Naive thymus-derived CD8-positive, alpha-beta T cell (primary cell): ENCODE measurements around the gene SCYGR3. TPM values are rescaled to one million over a fixed set of nuclear protein-coding genes. Genes with fewer than 3 reads are reported as not detected.

Experiments
- ATAC-seq, 2 donors: fragments of 150-1000 bp; cut with Tn5 transposase in 1 of 2; sonication (Bioruptor Pico), chemical (Tn5 transposase) in 1 of 2; 1 replicate in 1 of 2; 2 replicates in 1 of 2; pipeline ENCODE4 v1.10.0; 2021; ENCODE audit warnings: mild to moderate bottlenecking in 2 of 2, moderate library complexity in 2 of 2
- POLR2A ChIA-PET: fragments of 350-600 bp; sonication (Branson Sonifier 250); formaldehyde crosslinking; loops from one replicate; lab custom pipeline; 2021; ENCODE audit warnings: antibody characterized with exemption; lab: Charles Lee
- DNase-seq, 10 donors: peaks; one replicate each; pipeline versions ENCODE4 v3.0.0 to v3.0.0-alpha.2; 2020 to 2022
- H3K27ac Mint-ChIP-seq, 10 donors: one replicate each; pipeline ENCODE4 v1.8.0; 2020 to 2022; ENCODE audit warnings: mild to moderate bottlenecking in 10 of 10, mixed read lengths in 10 of 10, moderate library complexity in 4 of 10, inconsistent platforms in 1 of 10
- H3K27me3 Mint-ChIP-seq, 5 donors: one replicate each; pipeline ENCODE4 v1.8.0; 2021 to 2022; ENCODE audit warnings: mixed read lengths in 5 of 5
- H3K36me3 Mint-ChIP-seq, 3 donors: one replicate each; pipeline ENCODE4 v1.8.0; 2020 to 2022; ENCODE audit warnings: mixed read lengths in 3 of 3, mild to moderate bottlenecking in 2 of 3, inconsistent platforms in 1 of 3
- H3K4me1 Mint-ChIP-seq, 4 donors: one replicate each; pipeline ENCODE4 v1.8.0; 2021 to 2022; ENCODE audit warnings: mixed read lengths in 4 of 4
- H3K4me3 Mint-ChIP-seq, 10 donors: one replicate each; pipeline ENCODE4 v1.8.0; 2020 to 2022; ENCODE audit warnings: mild to moderate bottlenecking in 10 of 10, mixed read lengths in 10 of 10, moderate library complexity in 6 of 10, inconsistent platforms in 1 of 10
- H3K9me3 Mint-ChIP-seq, 9 donors: one replicate each; pipeline ENCODE4 v1.8.0; 2020 to 2022; ENCODE audit warnings: mixed read lengths in 9 of 9, mild to moderate bottlenecking in 3 of 9, inconsistent platforms in 1 of 9, moderate library complexity in 1 of 9
- polyA plus RNA-seq, 3 donors: library from polyadenylated mRNA; unstranded; fragments of 300-500 nt; fragmentation: Illumina TruSeq; gene quantifications; one replicate each; pipeline ENCODE4 v1.2.3, GENCODE V29; 2021
- total RNA-seq, 8 experiments: library from RNA in 2 of 8; stranded (reverse) in 2 of 8; gene quantifications; one replicate each; pipeline ENCODE4 v1.2.3 and lab custom pipeline; 2021 to 2026

The SCYGR3 gene
- total and polyA plus RNA-seq, 5 experiments from 2014 or later, result not detected

DNA sequence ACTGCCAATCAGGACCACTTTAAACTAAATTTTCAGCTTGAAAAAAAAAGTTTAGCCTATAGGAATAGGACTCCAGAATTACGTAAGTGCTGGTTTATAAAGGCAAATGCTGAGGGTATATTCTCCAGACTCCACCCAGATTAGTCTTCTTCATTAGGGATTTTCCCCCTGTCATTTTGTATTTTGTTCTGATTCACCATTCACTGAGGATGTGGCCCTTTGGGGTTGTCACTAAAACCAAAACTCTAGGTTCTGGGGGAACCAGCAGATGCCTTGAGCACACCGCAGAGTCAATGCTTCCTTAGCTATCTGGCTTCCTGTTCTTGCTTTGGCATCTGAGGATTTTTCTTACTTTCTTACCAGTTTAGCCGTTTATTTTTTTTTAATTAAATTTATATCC, 13.1 kb upstream of the SCYGR3 start:
- POLR2A ChIA-PET, result no interaction called here

DNA sequence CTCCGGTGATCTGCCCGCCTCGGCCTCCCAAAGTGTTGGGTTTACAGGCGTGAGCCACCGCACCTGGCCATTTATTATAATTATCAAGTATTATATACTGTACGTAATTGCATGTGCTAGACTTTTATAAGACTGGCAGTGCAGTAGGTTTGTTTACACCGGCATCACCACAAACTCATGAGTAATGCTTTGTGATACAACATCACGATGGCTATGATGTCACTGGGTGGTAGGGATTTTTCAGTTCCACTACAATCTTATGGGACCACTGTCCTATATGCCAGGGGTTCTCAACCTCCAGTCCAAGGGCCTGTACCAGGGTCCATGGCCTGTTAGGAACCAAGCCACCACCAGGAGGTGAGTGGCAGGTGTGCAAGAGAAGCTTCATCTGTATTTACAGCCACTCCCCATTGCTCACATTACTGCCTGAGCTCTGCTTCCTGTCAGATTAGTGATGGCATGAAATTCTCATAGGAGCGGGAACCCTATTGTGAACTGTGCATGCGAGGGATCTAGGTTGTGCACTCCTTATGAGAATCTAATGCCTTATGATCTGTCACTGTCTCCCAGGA, 12.0 kb upstream of the SCYGR3 start:
- peaks cover 0 to 2% (median 0%) of the 10 kb centered on the region in 9 donors for H3K9me3 Mint-ChIP-seq
- H3K27ac Mint-ChIP-seq, result no peak overlapping the region
- POLR2A ChIA-PET, result no interaction called here
- no peaks in the 10 kb centered on the region for H3K36me3 Mint-ChIP-seq
- peaks cover 7 to 13% (median 12%) of the 10 kb centered on the region in 5 donors for H3K27me3 Mint-ChIP-seq
- no peak overlapping the region for H3K4me3 Mint-ChIP-seq
- H3K4me1 Mint-ChIP-seq, result no peaks in the 10 kb centered on the region
- DNase-seq (no peak), ATAC-seq (no peak)

More for the DNA sequence above, 13.1 kb upstream of the SCYGR3 start:
- H3K27ac Mint-ChIP-seq, result no peak overlapping the region
- DNase-seq (no peak), ATAC-seq (no peak)
- H3K9me3 Mint-ChIP-seq, result peaks cover 0 to 2% (median 0%) of the 10 kb centered on the region in 9 donors
- H3K27me3 Mint-ChIP-seq, result peaks cover 7 to 14% (median 12%) of the 10 kb centered on the region in 5 donors
- no peak overlapping the region for H3K4me3 Mint-ChIP-seq
- no peaks in the 10 kb centered on the region for H3K4me1 Mint-ChIP-seq
- H3K36me3 Mint-ChIP-seq, result no peaks in the 10 kb centered on the region

DNA sequence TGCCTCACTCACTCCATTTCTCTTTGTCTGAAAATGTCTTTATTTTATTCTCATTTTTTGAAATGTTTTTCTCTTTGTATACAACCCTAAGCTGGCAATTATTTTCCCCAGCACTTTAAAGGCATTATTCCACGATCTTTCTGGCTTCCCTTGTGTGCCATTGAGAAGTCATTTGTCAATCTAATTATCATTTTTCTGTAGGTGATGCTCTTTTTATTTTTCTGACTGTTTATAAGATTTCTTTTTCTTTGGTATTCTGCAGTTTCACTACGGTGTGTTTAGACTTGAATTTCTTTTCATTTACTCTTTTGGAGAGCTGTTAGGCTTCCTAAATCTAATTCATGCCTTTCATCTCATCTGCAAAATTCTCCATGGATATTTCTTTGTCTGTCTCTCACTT, 10.8 kb upstream of the SCYGR3 start:
- DNase-seq, result no peak
- peaks cover under 1 to 12% (median 3%) of the 10 kb centered on the region in 5 donors for H3K27me3 Mint-ChIP-seq
- no peak overlapping the region for H3K4me3 Mint-ChIP-seq
- ATAC-seq, result no peak
- no peaks in the 10 kb centered on the region for H3K36me3 Mint-ChIP-seq
- H3K27ac Mint-ChIP-seq, result peak overlapping the region in 1 of 10 donors; percentile 7
- POLR2A ChIA-PET, result no interaction called here
- no peaks in the 10 kb centered on the region for H3K4me1 Mint-ChIP-seq
- peaks cover 0 to 2% (median 0%) of the 10 kb centered on the region in 9 donors for H3K9me3 Mint-ChIP-seq

DNA sequence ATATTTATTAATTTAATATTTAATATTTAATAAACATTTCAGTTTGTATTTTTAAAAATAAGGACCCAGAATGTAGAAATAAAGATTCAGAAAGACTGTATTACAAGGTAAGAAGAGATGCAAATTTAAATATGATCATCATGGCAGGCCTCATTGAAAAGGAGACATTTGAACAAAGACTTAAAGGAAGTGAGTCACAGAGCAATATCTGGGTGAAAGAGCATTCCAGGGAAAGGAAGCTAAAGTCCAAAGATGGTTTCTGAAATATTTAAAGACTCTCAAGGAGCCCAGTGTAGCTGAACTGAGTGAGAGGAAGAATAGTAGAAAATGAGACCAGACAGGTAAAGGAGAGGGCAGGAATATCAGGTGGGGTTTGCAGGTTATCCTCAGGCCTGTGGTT, 8.6 kb upstream of the SCYGR3 start:
- H3K27me3 Mint-ChIP-seq, result peaks cover 0 to 8% (median 3%) of the 10 kb centered on the region in 5 donors
- ATAC-seq (no peak), DNase-seq (no peak)
- no peaks in the 10 kb centered on the region for H3K36me3 Mint-ChIP-seq
- no peak overlapping the region for H3K27ac Mint-ChIP-seq
- no peaks in the 10 kb centered on the region for H3K4me1 Mint-ChIP-seq
- H3K9me3 Mint-ChIP-seq, result peaks cover 0 to 4% (median 0%) of the 10 kb centered on the region in 9 donors
- POLR2A ChIA-PET, result no interaction called here
- no peak overlapping the region for H3K4me3 Mint-ChIP-seq

DNA sequence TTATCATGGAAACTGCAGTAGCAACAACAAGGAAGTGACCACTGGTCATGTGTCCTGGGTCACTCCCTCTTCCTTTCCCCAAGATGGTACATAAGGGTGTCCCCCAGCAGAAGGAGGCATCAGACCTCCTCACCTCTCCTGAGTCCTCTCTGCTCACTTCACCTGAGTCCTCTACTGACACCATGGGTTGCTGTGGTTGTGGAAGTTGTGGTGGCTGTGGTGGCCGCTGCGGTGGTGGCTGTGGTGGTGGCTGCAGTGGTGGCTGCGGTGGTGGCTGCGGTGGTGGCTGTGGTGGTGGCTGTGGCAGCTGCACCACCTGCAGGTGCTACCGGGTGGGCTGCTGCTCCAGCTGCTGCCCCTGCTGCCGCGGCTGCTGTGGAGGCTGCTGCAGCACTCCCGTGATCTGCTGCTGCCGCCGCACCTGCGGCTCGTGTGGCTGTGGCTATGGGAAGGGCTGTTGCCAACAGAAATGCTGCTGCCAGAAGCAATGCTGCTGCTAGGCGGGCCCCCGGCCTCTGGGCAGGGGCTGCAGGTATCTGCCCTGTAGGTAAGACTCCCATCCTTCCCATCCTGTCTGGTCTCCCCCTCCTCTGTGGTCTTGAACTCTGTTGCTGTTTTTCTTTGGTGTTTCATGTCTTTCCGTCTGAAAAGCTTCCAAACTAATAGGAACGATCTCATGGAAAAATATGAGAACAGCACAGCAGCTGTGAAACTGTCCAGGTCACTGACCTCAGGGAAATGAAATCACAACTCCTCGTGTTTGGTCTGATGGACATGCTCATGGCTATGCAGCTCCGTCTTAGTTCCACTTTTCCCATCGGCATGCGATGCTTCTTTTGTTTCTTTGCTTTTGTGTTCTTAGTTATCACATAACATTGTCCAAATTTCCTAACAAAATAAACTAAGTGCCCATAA, 2.9 kb upstream of the SCYGR3 start, which contains the start of gene SCYGR4:
Gene SCYGR4 (plus strand): TSS at position 183 of the 915 bp plus-strand sequence. CDS start 0 bp downstream, at position 183.
- no peak within 1 kb of the TSS for H3K4me3 Mint-ChIP-seq
- peaks cover 0 to 2% (median 0%) of the 10 kb centered on the region in 9 donors for H3K9me3 Mint-ChIP-seq
- POLR2A ChIA-PET, result no interaction called here
- peak within 1 kb of the TSS in 1 of 10 donors; percentile 13 for H3K27ac Mint-ChIP-seq
- no peak for DNase-seq
- no peaks in the 10 kb centered on the region for H3K36me3 Mint-ChIP-seq
- ATAC-seq, result no peak
- H3K4me1 Mint-ChIP-seq, result no peaks in the 10 kb centered on the region
- H3K27me3 Mint-ChIP-seq, result peaks cover 7 to 24% (median 15%) of the 10 kb centered on the region in 5 donors

DNA sequence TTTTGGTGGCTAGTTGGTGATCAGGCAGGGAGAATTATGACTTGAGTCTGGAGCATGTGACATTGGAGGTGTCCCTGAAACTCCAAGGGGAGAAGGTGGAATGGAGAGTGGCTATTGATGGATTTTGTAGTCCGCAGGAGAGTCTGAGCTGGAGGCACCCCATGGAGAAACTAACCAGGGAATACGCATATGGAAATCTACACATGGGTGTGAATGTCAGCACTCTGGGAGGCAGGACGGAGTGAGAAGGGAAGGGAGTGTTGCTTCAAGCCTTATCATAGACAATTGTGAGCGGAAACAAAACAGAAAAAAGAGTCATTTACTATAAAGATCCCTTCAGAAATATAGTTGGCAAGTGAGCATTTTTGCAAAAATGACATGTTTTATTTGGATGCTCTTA, 2.0 kb upstream of the SCYGR3 start:
- DNase-seq (no peak), ATAC-seq (no peak)
- peak overlapping the region in 1 of 10 donors; percentile 13 for H3K27ac Mint-ChIP-seq
- POLR2A ChIA-PET, result no interaction called here
- H3K4me3 Mint-ChIP-seq, result no peak overlapping the region
- no peaks in the 10 kb centered on the region for H3K4me1 Mint-ChIP-seq
- H3K36me3 Mint-ChIP-seq, result no peaks in the 10 kb centered on the region
- H3K9me3 Mint-ChIP-seq, result peaks cover 0 to 2% (median 0%) of the 10 kb centered on the region in 9 donors
- peaks cover 13 to 34% (median 23%) of the 10 kb centered on the region in 5 donors for H3K27me3 Mint-ChIP-seq

DNA sequence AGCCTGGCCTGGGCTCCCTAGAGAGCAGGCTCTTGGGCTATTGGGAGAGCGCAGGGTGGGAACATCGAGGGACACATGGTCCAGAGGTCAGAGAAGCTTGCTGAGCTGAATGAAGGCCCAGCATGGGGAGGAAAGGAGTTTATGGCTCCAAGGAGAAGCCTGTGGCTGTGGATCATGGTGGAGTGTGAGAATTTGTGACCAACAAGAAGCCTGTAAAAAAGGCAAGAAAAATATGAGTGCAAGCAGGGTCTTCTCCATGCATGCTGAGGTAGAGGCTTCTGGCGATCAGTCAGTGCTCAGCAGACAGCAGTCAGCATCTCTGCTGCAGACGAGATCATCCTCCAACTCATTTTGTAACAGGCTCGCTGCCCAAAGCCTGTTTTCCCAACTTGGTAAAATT, 1.3 kb upstream of the SCYGR3 start:
- ATAC-seq (no peak), DNase-seq (no peak)
- Mint-ChIP-seq H3K9me3 (peaks cover 0 to 2% (median 0%) of the 10 kb centered on the region in 9 donors), H3K4me3 (no peak overlapping the region), H3K27me3 (peaks cover 14 to 37% (median 23%) of the 10 kb centered on the region in 5 donors), H3K27ac (peak overlapping the region in 1 of 10 donors; percentile 2), H3K4me1 (no peaks in the 10 kb centered on the region), H3K36me3 (no peaks in the 10 kb centered on the region)
- POLR2A ChIA-PET, result no interaction called here

DNA sequence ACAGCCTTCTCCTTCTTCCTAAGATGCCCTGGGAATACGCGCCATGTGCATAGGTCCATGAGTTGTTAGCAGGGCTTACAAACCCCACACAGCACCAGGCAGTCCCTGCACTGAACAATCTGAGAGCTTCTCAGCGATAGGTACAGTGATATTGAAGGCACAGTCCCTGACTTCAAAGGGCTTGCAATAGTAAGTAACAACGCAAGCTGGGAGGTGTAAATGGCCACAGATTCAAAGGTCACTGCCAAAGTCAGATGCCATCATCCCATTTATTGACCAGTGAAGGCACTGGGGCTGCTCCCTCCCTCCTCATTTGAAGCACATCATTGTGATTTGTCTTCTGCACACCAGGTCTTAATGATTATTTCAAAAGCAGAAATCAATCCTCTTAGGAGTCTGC, 541 bp upstream of the SCYGR3 start:
- Mint-ChIP-seq H3K4me3 (no peak overlapping the region), H3K9me3 (peaks cover 0 to under 1% (median 0%) of the 10 kb centered on the region in 9 donors), H3K27me3 (peaks cover 13 to 39% (median 26%) of the 10 kb centered on the region in 5 donors), H3K27ac (no peak overlapping the region), H3K4me1 (peaks cover 0 to 1% (median 0%) of the 10 kb centered on the region in 4 donors), H3K36me3 (no peaks in the 10 kb centered on the region)
- ATAC-seq (no peak), DNase-seq (no peak)
- POLR2A ChIA-PET, result no interaction called here

DNA sequence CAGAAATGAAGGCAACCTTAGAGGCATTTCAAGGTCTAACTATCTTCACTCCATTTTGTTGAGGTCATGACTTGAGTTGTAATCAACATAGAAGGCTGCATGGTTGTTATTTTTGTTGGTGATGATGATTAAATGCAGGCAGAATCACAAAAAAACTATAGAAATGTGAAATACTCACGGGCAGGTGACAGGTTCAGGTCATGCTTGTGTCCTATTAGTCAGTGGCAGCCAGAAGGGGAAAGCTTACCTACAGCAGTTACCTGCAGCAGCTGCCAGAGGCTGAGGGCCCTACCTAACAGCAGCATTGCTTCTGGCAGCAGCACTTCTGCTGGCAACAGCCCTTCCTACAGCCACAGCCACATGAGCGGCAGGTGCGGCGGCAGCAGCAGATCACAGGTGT, 394 bp downstream of the SCYGR3 start:
- Mint-ChIP-seq H3K4me3 (no peak overlapping the region), H3K9me3 (no peaks in the 10 kb centered on the region), H3K27me3 (peaks cover 13 to 41% (median 27%) of the 10 kb centered on the region in 5 donors), H3K36me3 (no peaks in the 10 kb centered on the region), H3K27ac (no peak overlapping the region), H3K4me1 (peaks cover 0 to 3% (median 2%) of the 10 kb centered on the region in 4 donors)
- no peak for DNase-seq
- no peak for ATAC-seq
- POLR2A ChIA-PET, result no interaction called here

DNA sequence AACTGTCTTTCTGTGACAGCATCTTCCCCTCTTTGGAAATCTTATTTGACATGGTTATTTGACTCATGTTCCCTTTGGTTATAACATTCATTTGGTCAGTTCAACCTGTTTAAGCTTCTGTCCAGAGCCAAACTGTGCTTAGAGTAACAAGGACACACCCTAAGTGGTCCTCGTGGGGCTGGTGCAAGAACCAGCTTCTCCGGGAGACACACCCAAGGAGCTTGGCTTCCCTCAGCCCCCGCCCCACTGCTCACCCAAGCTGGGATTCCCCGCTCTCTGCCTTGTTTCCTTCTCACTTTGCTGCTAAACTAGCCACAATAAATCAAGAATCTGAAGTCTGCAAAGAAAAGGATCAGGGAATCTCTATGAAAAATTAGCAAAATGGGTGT, 1.4 kb downstream of the SCYGR3 start:
- H3K9me3 Mint-ChIP-seq, result no peaks in the 10 kb centered on the region
- no peaks in the 10 kb centered on the region for H3K36me3 Mint-ChIP-seq
- H3K4me3 Mint-ChIP-seq, result no peak overlapping the region
- ATAC-seq (no peak), DNase-seq (no peak)
- peaks cover 6 to 13% (median 10%) of the 10 kb centered on the region in 4 donors for H3K4me1 Mint-ChIP-seq
- POLR2A ChIA-PET, result no interaction called here
- H3K27me3 Mint-ChIP-seq, result peaks cover 13 to 38% (median 27%) of the 10 kb centered on the region in 5 donors
- no peak overlapping the region for H3K27ac Mint-ChIP-seq

DNA sequence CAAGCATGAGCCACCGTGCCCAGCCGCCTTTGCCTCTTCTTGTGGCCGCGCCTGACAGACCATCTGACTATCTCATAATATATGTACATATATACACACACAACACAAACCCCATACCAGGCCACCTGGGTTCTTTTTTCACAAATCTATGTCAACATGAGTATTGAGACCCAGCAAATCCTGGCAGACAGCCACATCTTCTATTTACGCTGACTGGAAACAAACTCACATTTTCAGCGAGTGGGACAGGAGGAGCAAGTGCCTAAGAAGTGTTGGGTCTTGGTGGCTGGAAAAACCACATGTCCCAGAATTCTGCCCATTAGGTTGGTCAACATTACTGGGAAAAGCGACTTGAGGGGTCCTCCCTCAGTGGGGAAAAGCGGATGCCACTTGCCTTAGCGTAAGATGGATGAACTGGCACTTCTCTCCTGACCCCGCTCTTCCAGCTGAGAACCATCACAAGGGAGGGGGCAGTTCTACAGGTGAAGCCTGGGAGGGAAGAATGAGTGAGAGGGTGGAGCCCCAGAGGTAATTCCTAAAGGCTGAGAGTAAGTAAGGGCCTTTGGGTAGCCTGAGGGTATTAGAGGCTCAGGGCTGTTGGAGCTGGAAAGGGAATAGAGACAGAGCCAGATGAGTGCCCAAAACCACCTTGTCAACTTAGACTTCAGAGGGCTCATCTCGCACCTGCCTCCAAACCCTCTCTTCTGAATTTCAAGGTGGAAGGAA, 1.9 kb downstream of the SCYGR3 start:
- Mint-ChIP-seq H3K36me3 (no peaks in the 10 kb centered on the region), H3K9me3 (no peaks in the 10 kb centered on the region), H3K27me3 (peaks cover 9 to 38% (median 27%) of the 10 kb centered on the region in 5 donors), H3K4me3 (no peak overlapping the region), H3K4me1 (peaks cover 6 to 16% (median 13%) of the 10 kb centered on the region in 4 donors), H3K27ac (peak overlapping the region in 1 of 10 donors; percentile 3)
- ATAC-seq (no peak), DNase-seq (no peak)
- POLR2A ChIA-PET, result no interaction called here

DNA sequence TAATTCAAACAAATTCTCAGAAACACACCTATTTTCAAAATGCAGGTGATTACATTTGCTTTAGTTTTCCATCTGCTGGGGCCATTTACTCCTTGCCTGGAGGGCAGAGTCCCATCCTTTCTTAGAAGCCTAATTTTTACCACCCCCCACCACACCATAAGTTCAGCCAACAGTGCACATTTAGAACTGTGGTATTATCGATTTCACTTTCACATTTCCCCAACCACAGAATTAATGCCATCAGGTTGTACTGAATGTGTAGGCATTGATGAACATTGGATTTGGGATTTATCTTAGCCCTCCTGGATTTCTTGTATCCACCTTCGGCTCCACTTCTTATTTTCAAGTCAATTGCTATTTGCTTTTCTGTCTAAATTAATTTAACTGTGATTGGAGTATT, 4.5 kb downstream of the SCYGR3 start:
- POLR2A ChIA-PET, result no interaction called here
- H3K27me3 Mint-ChIP-seq, result peaks cover 13 to 40% (median 34%) of the 10 kb centered on the region in 5 donors

More for the DNA sequence above, 4.5 kb downstream of the SCYGR3 start:
- Mint-ChIP-seq H3K4me1 (peaks cover 6 to 17% (median 13%) of the 10 kb centered on the region in 4 donors), H3K27ac (peak overlapping the region in 1 of 10 donors; percentile 18), H3K4me3 (no peak overlapping the region), H3K36me3 (no peaks in the 10 kb centered on the region), H3K9me3 (no peaks in the 10 kb centered on the region)
- ATAC-seq, result no peak
- DNase-seq, result no peak
